ENCODE data around the gene SERAC1.
"Not testable (repeated sequence)": the region's sequence is repeated elsewhere in the genome, so short reads cannot be mapped to it uniquely, and the experiment has no call there.

SERAC1 gene

DNA sequence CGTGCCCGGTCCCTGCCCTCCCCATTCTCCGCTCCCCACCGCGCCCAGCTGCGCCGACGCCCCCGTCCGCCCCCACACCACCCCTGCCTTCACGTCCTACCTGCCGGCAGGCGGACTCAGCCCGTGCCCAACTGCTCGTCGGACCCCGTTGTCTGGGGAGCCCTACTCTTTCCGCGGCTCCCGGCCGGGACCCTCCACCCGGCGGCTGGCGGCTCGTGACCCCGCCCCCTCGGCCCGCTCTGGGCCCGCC is at the start of gene SERAC1:
Gene SERAC1 (minus strand): TSS at position 223 of the 250 bp plus-strand sequence. CDS start 9,899 bp downstream, outside the sequence.
- TF ChIP-seq, protein P1, sequence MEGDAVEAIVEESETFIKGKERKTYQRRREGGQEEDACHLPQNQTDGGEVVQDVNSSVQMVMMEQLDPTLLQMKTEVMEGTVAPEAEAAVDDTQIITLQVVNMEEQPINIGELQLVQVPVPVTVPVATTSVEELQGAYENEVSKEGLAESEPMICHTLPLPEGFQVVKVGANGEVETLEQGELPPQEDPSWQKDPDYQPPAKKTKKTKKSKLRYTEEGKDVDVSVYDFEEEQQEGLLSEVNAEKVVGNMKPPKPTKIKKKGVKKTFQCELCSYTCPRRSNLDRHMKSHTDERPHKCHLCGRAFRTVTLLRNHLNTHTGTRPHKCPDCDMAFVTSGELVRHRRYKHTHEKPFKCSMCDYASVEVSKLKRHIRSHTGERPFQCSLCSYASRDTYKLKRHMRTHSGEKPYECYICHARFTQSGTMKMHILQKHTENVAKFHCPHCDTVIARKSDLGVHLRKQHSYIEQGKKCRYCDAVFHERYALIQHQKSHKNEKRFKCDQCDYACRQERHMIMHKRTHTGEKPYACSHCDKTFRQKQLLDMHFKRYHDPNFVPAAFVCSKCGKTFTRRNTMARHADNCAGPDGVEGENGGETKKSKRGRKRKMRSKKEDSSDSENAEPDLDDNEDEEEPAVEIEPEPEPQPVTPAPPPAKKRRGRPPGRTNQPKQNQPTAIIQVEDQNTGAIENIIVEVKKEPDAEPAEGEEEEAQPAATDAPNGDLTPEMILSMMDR (IDR thresholded peaks at IDR 0.05; ENCODE audit: extremely low read depth, missing control alignments), result no peak
- no peak for DNase-seq (ENCODE audit: low spot score)

DNA sequence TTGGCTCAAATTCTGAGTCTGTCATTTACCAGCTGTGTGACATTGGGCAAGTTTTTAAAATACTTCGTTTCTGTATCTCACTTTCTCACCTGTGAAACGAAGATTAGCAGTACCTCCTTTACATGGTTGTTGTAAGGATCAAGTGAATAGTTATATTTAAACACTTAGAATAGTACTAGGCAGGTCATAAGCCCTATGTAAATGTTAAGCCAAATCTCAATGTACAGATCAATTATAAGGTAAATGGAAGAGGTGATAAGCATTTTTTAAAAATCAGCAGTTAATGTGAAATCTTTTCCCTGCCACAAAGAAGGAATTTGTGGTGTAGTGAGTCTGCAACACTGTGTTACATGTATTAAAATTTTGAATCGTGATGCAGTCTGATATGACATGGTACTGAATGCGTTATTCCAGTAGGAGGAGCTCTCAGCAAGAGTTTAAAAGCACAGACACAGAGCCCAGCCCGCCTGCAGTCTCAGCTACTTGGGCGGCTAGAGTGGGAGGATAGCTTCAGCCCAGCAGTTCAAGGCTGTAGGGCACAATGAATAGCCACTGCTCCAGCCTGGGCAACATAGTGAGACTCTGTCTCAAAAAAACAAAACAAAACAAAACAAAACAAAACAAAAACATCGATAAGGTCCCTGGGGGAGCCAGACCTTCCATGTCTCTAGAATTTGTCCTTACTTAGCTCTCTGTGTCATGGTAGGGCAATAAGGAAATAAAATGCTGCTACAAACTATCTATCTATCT is 46.0 kb upstream of the SERAC1 start:
- DNase-seq (ENCODE audit: low spot score), result peak; percentile 77
- TF ChIP-seq, protein P1 (IDR thresholded peaks at IDR 0.05; ENCODE audit: extremely low read depth, missing control alignments), result peak; percentile 76

DNA sequence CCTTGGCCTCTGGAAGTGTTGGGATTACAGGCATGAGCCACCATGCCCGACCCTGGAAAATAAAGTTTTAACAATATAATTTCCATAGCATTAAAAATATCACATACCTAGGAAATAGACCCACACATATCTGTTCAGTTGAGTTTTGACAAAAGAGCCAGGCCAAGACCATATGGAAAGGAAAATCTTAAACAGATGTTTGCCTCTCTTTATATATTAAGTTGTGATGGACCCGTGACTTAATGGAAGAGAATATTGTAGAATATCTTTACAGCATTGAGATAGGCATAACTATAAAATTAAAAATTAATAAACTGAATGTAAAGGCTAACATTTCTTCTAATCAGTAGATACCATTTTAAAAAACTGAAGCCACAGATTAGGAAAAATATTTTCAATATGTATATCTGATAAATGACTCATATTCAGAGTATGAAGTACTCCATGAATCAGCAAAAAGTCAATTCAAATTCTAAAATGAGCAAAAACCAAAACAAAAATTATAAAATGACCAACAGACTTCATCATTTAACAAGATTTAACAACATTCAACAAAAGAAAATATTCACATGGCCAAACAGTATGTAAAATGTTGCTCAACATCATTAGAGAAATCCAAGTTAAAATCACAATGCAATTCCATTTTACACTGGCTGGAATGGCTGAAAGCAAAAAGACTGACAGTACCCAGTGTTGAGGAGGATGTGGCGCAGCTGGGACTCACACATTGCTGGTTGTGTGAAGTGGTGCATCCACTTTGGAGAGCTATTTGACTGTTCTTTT is 43.4 kb upstream of the SERAC1 start:
- no peak for DNase-seq (ENCODE audit: low spot score)
- TF ChIP-seq, protein P1 (IDR thresholded peaks at IDR 0.05; ENCODE audit: extremely low read depth, missing control alignments), result no peak

DNA sequence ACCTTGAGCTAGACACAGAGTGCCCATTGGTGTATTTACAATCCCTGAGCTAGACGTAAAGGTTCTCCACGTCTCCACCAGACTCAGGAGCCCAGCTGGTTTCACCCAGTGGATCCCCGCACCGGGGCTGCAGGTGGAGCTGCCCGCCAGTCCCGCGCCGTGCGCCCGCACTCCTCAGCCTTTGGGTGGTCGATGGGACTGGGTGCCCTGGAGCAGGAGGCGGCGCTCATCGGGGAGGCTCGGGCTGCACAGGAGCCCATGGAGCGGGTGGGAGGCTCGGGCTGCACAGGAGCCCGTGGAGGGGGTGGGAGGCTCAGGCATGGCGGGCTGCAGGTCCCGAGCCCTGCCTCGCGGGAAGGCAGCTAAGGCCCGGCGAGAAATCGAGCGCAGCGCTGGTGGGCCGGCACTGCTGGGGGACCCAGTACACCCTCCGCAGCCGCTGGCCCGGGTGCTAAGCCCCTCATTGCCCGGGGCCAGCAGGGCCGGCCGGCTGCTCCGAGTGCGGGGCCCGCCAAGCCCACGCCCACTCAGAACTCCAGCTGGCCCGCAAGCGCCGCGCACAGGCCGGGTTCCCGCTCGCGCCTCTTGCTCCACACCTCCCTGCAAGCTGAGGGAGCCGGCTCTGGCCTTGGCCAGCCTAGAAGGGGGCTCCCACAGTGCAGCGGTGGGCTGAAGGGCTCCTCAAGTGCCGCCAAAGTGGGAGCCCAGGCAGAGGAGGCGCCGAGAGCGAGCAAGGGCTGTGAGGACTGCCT is 41.7 kb upstream of the SERAC1 start:
- not testable (repeated sequence) for DNase-seq (ENCODE audit: low spot score)

DNA sequence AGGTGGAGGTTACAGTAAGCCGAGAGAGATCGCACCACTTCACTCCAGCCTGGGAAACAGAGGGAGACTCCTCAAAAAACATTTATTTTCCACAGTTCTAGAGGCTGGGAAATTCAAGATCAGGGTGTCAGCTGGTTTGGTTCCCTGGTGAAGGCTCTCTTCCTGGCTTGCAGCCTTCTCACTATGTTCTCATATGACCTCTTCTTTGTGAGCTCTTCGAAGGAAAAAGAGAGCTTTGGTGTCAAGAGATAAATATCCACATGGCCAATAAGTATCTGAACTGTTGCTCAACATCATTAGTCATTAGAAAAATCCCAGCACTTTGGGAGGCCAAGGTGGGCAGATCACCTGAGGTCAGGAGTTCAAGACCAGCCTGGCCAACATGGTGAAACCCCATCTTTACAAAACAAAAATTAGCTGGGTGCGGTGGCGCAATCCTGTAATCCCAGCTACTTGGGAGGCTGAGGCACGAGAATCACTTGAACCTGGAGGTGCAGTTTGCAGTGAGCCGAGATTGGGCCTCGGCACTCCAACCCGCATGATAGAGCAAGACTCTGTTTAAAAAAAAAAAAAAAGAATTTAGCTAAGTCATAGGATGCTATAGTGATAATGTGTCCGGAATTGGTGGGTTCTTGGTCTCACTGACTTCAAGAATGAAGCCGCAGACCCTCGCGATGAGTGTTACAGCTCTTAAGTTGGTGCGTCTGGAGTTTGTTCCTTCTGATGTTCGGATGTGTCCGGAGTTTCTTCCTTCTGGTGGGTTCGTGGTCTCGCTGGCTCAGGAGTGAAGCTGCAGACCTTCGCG is 40.4 kb upstream of the SERAC1 start:
- not testable (repeated sequence) for DNase-seq (ENCODE audit: low spot score)

DNA sequence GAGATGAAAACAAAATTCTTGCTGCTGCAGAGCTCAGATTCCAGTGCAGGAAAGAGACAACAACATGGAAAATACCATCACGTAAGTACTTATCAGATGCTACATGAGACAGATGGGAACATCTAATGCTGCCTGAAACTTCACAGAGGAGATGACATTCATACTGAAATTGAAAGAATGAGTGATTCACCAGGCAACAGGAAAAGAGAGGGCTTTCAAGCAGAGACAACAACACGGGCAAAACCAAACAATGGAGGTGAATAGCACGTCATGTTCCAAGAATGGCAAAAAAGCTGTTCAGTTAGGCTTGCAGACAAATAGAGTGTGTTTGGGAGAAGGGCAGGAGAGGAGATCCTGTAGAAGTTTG is 39.3 kb upstream of the SERAC1 start:
- TF ChIP-seq, protein P1 (IDR thresholded peaks at IDR 0.05; ENCODE audit: extremely low read depth, missing control alignments), result no peak
- DNase-seq (ENCODE audit: low spot score), result peak; percentile 86

DNA sequence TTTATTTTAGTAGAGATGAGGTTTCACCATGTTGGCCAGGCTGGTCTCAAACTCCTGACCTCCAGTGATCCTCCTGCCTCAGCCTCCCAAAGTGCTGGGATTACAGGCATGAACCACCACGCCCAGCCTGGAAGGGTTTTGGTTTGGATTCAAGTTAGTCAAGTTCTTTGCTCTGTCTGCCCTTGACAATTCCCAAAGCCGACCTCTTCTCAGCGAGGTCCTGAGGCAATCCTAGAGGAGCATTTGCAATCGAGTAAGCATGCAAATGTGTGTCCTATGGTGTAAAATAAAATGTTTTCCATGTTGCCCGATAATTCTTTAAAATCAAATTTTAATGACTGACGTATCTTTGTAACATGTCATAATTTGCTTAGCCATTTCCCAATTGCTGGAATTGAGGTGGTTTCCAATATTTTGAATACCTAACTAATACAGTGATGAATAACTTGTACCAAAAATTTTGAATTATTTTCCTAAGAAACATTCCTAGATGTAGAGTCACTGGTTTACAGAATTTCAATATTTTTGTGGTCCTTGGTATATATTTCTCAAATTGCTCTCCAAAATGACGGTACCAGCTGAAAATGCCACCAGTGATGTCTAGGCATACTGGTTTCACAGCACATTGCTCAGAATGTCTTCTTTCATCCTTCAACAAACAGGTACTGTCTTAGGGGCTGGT is 38.8 kb upstream of the SERAC1 start:
- no peak for DNase-seq (ENCODE audit: low spot score)
- TF ChIP-seq, protein P1 (IDR thresholded peaks at IDR 0.05; ENCODE audit: extremely low read depth, missing control alignments), result no peak
